ENCODE results near the gene CLEC16A.
A peak's percentile ranks its signal among the peaks of the same experiment; 100 is the strongest.

Gene CLEC16A

DNA sequence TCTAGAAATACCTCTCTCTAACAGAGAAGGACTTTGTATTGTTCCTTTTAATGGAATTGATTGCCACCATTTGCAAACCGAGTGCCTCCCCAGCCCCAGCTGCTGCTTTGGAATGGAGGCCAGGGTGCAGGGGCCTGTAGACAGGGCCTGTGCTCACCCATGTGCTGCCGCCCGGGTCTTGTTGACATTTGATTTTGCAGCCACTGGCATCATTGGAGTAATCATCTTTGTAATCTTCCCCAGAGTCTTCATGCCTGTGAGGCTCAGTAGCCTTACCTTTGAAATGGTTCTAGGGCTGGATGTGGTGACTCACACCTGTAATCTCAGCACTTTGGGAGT is 119.8 kb downstream of the CLEC16A start:
- Mint-ChIP-seq H3K4me1 (no peaks in the 10 kb centered on the region), H3K9me3 (no peaks in the 10 kb centered on the region), H3K4me3 (no peak overlapping the region), H3K27ac (no peak overlapping the region), H3K36me3 (peaks cover 42% of the 10 kb centered on the region)
- no peak for DNase-seq (ENCODE audit: low spot score in 2 of 2)
- ATAC-seq: no peak

DNA sequence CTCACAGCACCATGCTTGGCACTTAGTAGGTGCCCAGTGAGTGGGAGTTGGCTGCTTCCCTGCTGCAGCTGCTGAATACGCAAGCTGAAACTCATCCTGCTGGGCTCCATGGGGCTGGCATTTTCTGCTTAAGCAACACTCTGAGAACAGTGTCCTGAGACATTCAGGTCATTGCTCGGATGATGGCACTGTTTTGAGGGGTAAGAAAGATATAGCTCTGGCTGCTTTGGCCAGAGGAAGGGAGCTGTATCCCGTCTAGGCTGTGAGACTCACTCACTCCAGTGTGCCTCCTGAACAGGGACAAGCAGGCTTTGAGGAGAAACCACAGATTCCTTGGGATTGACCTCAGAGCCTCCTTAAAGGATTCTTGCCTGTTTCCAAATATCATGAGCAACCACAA is 120.5 kb downstream of the CLEC16A start:
- ATAC-seq: no peak
- no peak for DNase-seq (ENCODE audit: low spot score in 2 of 2)
- Mint-ChIP-seq H3K9me3 (no peaks in the 10 kb centered on the region), H3K27ac (peak overlapping the region; percentile 50), H3K36me3 (peaks cover 42% of the 10 kb centered on the region), H3K4me1 (no peaks in the 10 kb centered on the region), H3K4me3 (no peak overlapping the region)

DNA sequence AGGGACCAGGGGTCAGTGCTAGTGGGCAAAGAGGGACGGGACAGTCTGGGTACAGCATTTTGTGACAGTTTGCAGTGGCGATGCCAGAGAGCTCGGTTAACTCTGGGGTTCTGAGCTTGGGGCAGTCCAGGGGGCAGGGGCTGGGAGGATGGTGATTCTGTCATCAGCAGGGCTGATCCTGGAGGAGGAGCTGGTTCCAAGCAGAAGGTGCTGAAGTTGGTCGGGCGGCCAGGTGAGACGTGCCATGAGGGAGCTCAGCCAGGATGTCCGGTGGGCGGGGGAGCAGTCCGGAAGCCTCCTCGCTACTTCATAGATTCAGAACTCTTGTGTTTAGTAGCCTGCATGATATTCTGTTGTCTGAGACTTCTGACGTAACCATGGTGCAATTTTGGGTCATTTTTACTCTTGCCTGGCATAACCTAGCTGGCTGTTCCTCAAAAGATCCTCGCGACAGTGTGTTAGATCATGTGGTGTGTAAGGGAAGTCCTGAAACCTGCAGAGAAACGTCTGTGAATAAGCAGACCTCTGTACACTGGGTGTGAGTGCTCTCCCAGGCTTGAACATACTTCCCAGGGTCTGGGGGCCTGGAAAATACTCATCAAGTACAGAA is 122.0 kb downstream of the CLEC16A start:
- peak overlapping the region; percentile 50 for H3K27ac Mint-ChIP-seq
- no peak overlapping the region for H3K4me3 Mint-ChIP-seq
- no peak for ATAC-seq
- DNase-seq (ENCODE audit: low spot score in 2 of 2): no peak
- H3K36me3 Mint-ChIP-seq: peaks cover 43% of the 10 kb centered on the region
- H3K4me1 Mint-ChIP-seq: peaks cover 11% of the 10 kb centered on the region
- no peaks in the 10 kb centered on the region for H3K9me3 Mint-ChIP-seq

DNA sequence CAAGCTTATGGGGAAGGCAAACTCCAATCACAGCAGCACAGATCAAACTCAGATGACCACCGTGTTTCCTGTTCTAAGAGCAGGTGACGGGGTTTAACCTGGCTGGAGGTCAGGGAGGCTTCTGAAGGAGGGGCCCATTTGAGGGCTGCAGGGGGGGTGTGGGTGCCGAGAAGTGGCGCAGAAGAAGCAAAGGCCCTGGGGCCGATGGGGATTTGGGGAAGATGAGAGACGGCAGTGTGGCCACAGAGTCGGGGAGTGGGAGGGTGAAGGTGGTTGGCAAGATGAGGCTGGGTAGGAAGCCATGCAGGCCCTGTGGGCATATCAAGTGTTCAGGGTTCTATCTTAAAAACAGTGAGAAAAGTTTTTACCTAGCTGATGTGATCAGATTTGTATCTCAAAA is 122.9 kb downstream of the CLEC16A start:
- H3K27ac Mint-ChIP-seq: no peak overlapping the region
- peaks cover 19% of the 10 kb centered on the region for H3K4me1 Mint-ChIP-seq

DNA sequence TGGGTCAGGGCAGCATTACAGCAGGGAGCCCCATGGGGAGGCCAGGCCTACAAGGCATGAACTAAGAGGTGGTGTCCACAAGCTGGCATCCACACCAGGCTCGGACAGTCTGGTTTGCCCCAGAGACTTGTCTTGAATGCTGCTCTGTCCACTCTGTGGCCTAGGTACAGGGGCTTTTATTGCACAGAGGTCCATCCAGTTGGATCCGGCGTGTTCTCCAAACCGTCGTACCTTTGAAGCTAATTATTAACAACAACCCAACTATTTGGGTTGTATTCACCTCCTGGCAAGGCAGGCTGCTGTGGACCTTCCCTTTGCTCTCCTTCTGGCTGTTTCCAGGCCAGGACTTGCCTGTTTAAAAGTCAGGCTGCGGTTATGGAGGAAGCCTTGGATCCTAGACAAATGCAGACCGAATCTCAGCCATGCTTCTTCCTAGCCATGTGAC is 123.4 kb downstream of the CLEC16A start:
- no peak for DNase-seq (ENCODE audit: low spot score in 2 of 2)
- Mint-ChIP-seq H3K4me1 (peaks cover 24% of the 10 kb centered on the region), H3K36me3 (peaks cover 40% of the 10 kb centered on the region), H3K4me3 (no peak overlapping the region), H3K9me3 (no peaks in the 10 kb centered on the region), H3K27ac (no peak overlapping the region)
- no peak for ATAC-seq

More for the DNA sequence above, 122.9 kb downstream of the CLEC16A start:
- no peak for DNase-seq (ENCODE audit: low spot score in 2 of 2)
- no peak for ATAC-seq
- Mint-ChIP-seq H3K36me3 (peaks cover 38% of the 10 kb centered on the region), H3K9me3 (no peaks in the 10 kb centered on the region), H3K4me3 (no peak overlapping the region)

DNA sequence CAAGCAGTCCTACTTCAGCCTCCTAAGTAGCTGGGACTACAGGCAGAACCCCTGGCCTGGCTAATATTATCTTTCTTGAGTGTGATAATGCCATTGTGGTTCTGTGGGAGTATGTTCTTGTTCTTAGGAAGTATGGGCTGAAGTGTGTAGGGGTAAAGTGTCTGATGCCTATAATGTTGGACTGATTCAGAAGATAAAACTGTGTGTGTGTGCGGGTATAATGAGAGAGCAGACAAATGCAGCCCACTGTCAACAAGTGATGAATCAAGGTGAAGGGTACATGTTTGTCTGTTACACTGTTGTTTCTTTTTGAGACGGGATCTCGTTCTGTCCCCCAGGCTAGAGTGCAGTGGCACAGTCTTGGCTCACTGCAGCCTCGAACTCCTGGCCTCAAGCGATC is 127.5 kb downstream of the CLEC16A start:
- DNase-seq (ENCODE audit: low spot score in 2 of 2) (no peak), ATAC-seq (peak; percentile 12)
- Mint-ChIP-seq H3K9me3 (no peaks in the 10 kb centered on the region), H3K4me1 (peaks cover 64% of the 10 kb centered on the region), H3K27ac (peak overlapping the region; percentile 48), H3K4me3 (no peak overlapping the region), H3K36me3 (peaks cover 28% of the 10 kb centered on the region)

GRCh38 chr16:11072420-11073153 is 128.2 kb downstream of the CLEC16A start:
- Mint-ChIP-seq H3K4me1 (peaks cover 72% of the 10 kb centered on the region), H3K27ac (peak overlapping the region; percentile 48), H3K9me3 (no peaks in the 10 kb centered on the region), H3K36me3 (peaks cover 30% of the 10 kb centered on the region), H3K4me3 (peak overlapping the region; percentile 35)
- DNase-seq (ENCODE audit: low spot score in 2 of 2): no peak
- ATAC-seq: no peak

DNA sequence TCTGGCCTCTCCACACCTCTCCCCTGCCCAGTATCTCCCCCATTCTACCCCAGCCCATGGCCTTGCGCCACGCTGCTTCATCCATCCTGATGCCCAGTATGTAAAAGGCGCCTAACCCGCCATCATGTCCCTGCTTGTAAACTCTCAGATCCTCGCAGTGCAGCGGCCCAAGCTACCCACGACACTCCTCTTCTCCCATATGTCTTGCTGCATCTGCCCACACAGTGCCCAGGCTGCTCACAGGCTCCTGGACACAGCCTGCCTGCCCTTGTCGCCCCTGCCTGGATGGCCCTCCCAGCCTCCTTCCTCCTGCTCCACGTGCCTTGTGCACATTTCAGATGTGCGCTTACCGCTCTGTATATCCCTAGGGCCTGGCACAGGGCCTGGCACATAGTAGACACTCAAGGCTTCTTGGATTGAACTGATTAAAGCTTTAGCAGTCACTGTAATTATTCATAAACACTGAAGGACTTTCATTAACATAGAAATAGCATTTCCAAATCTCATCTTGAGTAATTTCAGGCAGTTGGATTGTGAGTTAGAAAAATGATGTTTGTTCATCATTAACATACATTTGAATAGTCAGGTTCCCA is 129.1 kb downstream of the CLEC16A start:
- Mint-ChIP-seq H3K4me1 (peaks cover 81% of the 10 kb centered on the region), H3K9me3 (no peaks in the 10 kb centered on the region), H3K36me3 (peaks cover 37% of the 10 kb centered on the region), H3K4me3 (peak overlapping the region; percentile 35), H3K27ac (peak overlapping the region; percentile 29)
- DNase-seq (ENCODE audit: low spot score in 2 of 2): no peak
- no peak for ATAC-seq

DNA sequence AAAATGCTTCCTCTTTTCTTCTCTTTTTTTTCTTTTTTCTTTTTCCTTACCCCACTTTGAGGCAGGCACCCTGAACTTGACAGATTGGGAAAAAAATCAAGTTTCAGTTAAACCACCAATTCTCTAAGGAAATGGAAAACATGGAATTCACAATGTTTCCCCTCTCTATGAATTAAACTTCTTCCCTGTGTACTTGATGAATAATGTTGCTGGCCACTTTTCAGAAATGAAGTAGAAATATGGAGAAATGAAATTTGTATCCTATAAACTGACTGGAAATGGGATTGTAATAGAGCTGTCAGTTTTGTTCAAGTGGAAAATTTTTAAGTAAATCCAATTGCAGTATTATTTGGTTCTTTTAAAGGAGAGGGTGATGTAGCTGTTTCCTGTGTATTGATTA is 129.8 kb downstream of the CLEC16A start:
- DNase-seq (ENCODE audit: low spot score in 2 of 2) (no peak), ATAC-seq (no peak)
- peaks cover 87% of the 10 kb centered on the region for H3K4me1 Mint-ChIP-seq
- no peak overlapping the region for H3K4me3 Mint-ChIP-seq
- no peaks in the 10 kb centered on the region for H3K9me3 Mint-ChIP-seq
- peaks cover 37% of the 10 kb centered on the region for H3K36me3 Mint-ChIP-seq
- peak overlapping the region; percentile 29 for H3K27ac Mint-ChIP-seq

GRCh38 chr16:11075163-11075562 is 130.8 kb downstream of the CLEC16A start:
- no peak overlapping the region for H3K27ac Mint-ChIP-seq
- no peak overlapping the region for H3K4me3 Mint-ChIP-seq
- H3K36me3 Mint-ChIP-seq: peaks cover 44% of the 10 kb centered on the region
- ATAC-seq: no peak
- peaks cover 98% of the 10 kb centered on the region for H3K4me1 Mint-ChIP-seq
- DNase-seq (ENCODE audit: low spot score in 2 of 2): no peak
- H3K9me3 Mint-ChIP-seq: no peaks in the 10 kb centered on the region

- DNase-seq (ENCODE audit: low spot score in 2 of 2) (peak; percentile 42 to 79), ATAC-seq (peak; percentile 91)
- H3K27ac Mint-ChIP-seq: peak overlapping the region; percentile 86
- no peaks in the 10 kb centered on the region for H3K9me3 Mint-ChIP-seq
- H3K36me3 Mint-ChIP-seq: peaks cover 32% of the 10 kb centered on the region
- peak overlapping the region; percentile 54 for H3K4me3 Mint-ChIP-seq
- H3K4me1 Mint-ChIP-seq: peaks cover 99% of the 10 kb centered on the region
Observed at GRCh38 chr16:11076259-11077018, 132.1 kb downstream of the CLEC16A start.

- peaks cover 23% of the 10 kb centered on the region for H3K36me3 Mint-ChIP-seq
- H3K27ac Mint-ChIP-seq: peak overlapping the region; percentile 86
- H3K9me3 Mint-ChIP-seq: no peaks in the 10 kb centered on the region
- H3K4me3 Mint-ChIP-seq: peak overlapping the region; percentile 35
- peaks cover 90% of the 10 kb centered on the region for H3K4me1 Mint-ChIP-seq
- DNase-seq (ENCODE audit: low spot score in 2 of 2): no peak
- ATAC-seq: no peak
Observed at GRCh38 chr16:11078812-11079459, 134.6 kb downstream of the CLEC16A start.

DNA sequence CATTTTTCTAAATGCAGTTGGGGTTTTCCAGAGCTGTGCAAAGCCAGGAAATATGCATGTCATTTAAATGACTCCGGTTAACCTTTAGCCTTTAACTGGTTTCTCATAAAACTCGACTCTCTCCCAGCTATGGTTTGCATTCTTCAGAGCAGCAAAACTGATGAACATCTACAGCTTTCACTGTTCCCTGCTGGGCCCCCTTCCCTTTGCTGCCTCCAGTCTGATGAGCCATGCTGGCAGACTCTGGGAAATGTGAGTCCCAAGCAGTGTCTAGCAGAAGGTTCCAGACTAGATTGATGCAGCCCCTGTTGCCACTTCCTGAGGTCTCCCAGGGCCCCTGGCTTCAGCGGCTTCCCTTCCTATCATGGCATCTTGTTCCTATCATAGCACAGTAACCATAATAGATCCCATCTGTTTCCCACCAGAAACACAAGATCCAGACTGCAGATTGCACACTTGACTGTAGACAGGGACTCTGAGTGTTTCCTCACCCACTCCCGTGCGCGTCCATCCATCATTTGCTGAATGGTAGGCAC is 135.4 kb downstream of the CLEC16A start:
- DNase-seq (ENCODE audit: low spot score in 2 of 2) (no peak), ATAC-seq (no peak)
- H3K4me1 Mint-ChIP-seq: peaks cover 90% of the 10 kb centered on the region
- no peaks in the 10 kb centered on the region for H3K9me3 Mint-ChIP-seq
- peak overlapping the region; percentile 35 for H3K4me3 Mint-ChIP-seq
- H3K27ac Mint-ChIP-seq: peak overlapping the region; percentile 85
- H3K36me3 Mint-ChIP-seq: peaks cover 23% of the 10 kb centered on the region

DNA sequence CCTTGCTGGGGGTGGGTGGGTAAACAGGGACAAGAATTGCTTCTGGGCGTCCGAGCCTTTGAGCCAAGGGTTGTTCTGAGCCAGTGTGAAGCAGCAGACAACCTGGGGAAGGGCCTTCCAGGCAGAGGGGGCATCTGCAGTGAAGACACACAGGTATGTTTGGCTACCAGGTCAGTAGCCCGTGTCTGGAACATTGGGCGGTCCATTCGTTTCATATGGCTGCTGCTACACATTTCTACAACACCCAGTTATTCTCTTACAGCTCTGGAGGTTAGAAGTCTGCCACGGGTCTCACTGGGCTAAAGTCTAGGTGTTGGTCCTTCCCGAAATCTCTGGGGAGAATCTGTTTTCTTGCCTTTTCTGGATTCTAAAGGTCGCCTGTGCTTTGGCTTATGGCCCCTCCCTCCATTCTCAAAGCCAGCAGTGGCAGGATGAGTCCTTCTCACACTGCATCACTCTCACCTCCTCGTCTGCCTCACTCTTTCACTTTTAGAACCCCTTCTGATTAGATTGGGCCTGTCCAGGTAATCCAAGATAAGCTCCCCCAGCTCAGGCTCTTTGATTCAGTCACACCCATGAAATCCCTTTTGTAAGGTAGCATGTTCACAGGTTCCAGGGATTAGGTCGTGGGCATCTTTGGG is 136.1 kb downstream of the CLEC16A start:
- no peak for DNase-seq (ENCODE audit: low spot score in 2 of 2)
- Mint-ChIP-seq H3K4me1 (peaks cover 88% of the 10 kb centered on the region), H3K36me3 (peaks cover 23% of the 10 kb centered on the region), H3K27ac (peak overlapping the region; percentile 85), H3K4me3 (peak overlapping the region; percentile 25), H3K9me3 (no peaks in the 10 kb centered on the region)
- ATAC-seq: no peak
